H9 (cell line): Measurements from ENCODE around the gene DLX5. TPM values are rescaled to one million over a fixed set of nuclear protein-coding genes. Genes with fewer than 3 reads are reported as not detected.

Experiments used
- DNase-seq: peaks from one replicate; pipeline ENCODE4 v3.0.0-alpha.2; 2017
- H2AFZ ChIP-seq: one replicate; pipeline ENCODE4 v1.6.1; 2013; ENCODE audit warnings: mild to moderate bottlenecking, low read length, control low read depth, moderate library complexity
- H2AK5ac ChIP-seq: 2 replicates; pipeline ENCODE4 v1.6.1; 2013; ENCODE audit warnings: low read length, control low read depth, mixed read lengths; ENCODE audit not compliant: insufficient read length
- H2BK120ac ChIP-seq: one replicate; pipeline ENCODE4 v1.6.1; 2013; ENCODE audit warnings: low read depth, mild to moderate bottlenecking, low read length, control low read depth, inconsistent platforms; ENCODE audit not compliant: poor library complexity, severe bottlenecking
- H2BK12ac ChIP-seq: 2 replicates; pipeline ENCODE4 v1.6.1; 2013; ENCODE audit warnings: low read length, control low read depth, mixed read lengths, low read depth; ENCODE audit not compliant: insufficient read length
- H2BK15ac ChIP-seq: 2 replicates; pipeline ENCODE4 v1.6.1; 2013; ENCODE audit warnings: low read depth, low read length, control low read depth
- H2BK20ac ChIP-seq: one replicate; pipeline ENCODE4 v1.6.1; 2013; ENCODE audit warnings: low read depth, mild to moderate bottlenecking, low read length, control low read depth, inconsistent platforms; ENCODE audit not compliant: poor library complexity, severe bottlenecking
- H2BK5ac ChIP-seq: 2 replicates; pipeline ENCODE4 v1.6.1; 2013; ENCODE audit warnings: low read length, control low read depth, mixed read lengths; ENCODE audit not compliant: insufficient read length
- H3K14ac ChIP-seq: 2 replicates; pipeline ENCODE4 v1.6.1; 2013; ENCODE audit warnings: low read length, control low read depth; ENCODE audit not compliant: insufficient read depth
- H3K18ac ChIP-seq: 2 replicates; pipeline ENCODE4 v1.6.1; 2013; ENCODE audit warnings: low read depth, mild to moderate bottlenecking, mixed read lengths, low read length, control low read depth; ENCODE audit not compliant: insufficient read length
- H3K23ac ChIP-seq: 2 replicates; pipeline ENCODE4 v1.6.1; 2013; ENCODE audit warnings: low read length, control low read depth, mixed read lengths, low read depth; ENCODE audit not compliant: insufficient read length
- H3K23me2 ChIP-seq: 2 replicates; pipeline ENCODE4 v1.6.1; 2013; ENCODE audit warnings: low read depth, mild to moderate bottlenecking, mixed read lengths, low read length, control low read depth; ENCODE audit not compliant: insufficient read length, poor library complexity, severe bottlenecking
- H3K27ac ChIP-seq: 2 replicates; pipeline ENCODE4 v1.5.1; 2013; ENCODE audit warnings: low read length, control low read depth, mixed read lengths, low read depth; ENCODE audit not compliant: insufficient read length
- H3K27me3 ChIP-seq: 2 replicates; pipeline ENCODE4 v1.6.1; 2013; ENCODE audit warnings: low read length, control low read depth, inconsistent platforms; ENCODE audit not compliant: insufficient read depth
- H3K4ac ChIP-seq: 2 replicates; pipeline ENCODE4 v1.6.1; 2013; ENCODE audit warnings: low read depth, mild to moderate bottlenecking, control low read depth, inconsistent platforms, low read length, moderate library complexity
- H3K4me1 ChIP-seq: 2 replicates; pipeline ENCODE4 v1.6.1; 2013; ENCODE audit warnings: low read length, control low read depth, inconsistent platforms; ENCODE audit not compliant: insufficient read depth
- H3K4me2 ChIP-seq: 2 replicates; pipeline ENCODE4 v1.6.1; 2013; ENCODE audit warnings: low read length, control low read depth, mixed read lengths; ENCODE audit not compliant: insufficient read length, insufficient read depth
- H3K56ac ChIP-seq: 2 replicates; pipeline ENCODE4 v1.6.1; 2013; ENCODE audit warnings: low read depth, mild to moderate bottlenecking, mixed read lengths, low read length, control low read depth; ENCODE audit not compliant: insufficient read length
- H3K79me1 ChIP-seq: 2 replicates; pipeline ENCODE4 v1.6.1; 2013; ENCODE audit warnings: low read depth, mild to moderate bottlenecking, moderate library complexity, low read length, control low read depth, inconsistent platforms; ENCODE audit not compliant: insufficient read depth, poor library complexity, severe bottlenecking
- H3K79me2 ChIP-seq: 2 replicates; pipeline ENCODE4 v1.6.1; 2013; ENCODE audit warnings: low read length, control low read depth, inconsistent platforms; ENCODE audit not compliant: insufficient read depth
- H3K9ac ChIP-seq: 2 replicates; pipeline ENCODE4 v1.6.1; 2013; ENCODE audit warnings: low read length, control low read depth, mixed read lengths; ENCODE audit not compliant: insufficient read length; ENCODE audit errors: extremely low read depth
- H3K9me3 ChIP-seq: one replicate; pipeline ENCODE4 v1.6.1; 2013; ENCODE audit warnings: low read depth, low read length, inconsistent platforms; ENCODE audit not compliant: control insufficient read depth
- H3T11ph ChIP-seq: one replicate; pipeline ENCODE4 v1.6.1; 2013; ENCODE audit warnings: mild to moderate bottlenecking, low read length, control low read depth, inconsistent platforms
- H4K20me1 ChIP-seq: one replicate; pipeline ENCODE4 v1.6.1; 2013; ENCODE audit not compliant: control insufficient read depth, insufficient read length, insufficient read depth
- H4K5ac ChIP-seq: 2 replicates; pipeline ENCODE4 v1.6.1; 2013; ENCODE audit warnings: low read depth, mild to moderate bottlenecking, mixed read lengths, low read length, control low read depth; ENCODE audit not compliant: insufficient read length
- H4K8ac ChIP-seq: replicated peaks from 2 replicates; pipeline ENCODE4 v1.6.1; 2013; ENCODE audit warnings: low read length, control low read depth, mixed read lengths, low read depth; ENCODE audit not compliant: insufficient read length
- H4K91ac ChIP-seq: 2 replicates; pipeline ENCODE4 v1.6.1; 2013; ENCODE audit warnings: low read depth, mild to moderate bottlenecking, moderate library complexity, mixed read lengths, low read length, control low read depth; ENCODE audit not compliant: insufficient read length
- H3K27ac Mint-ChIP-seq, 3 experiments: 2 replicates in 2 of 3; 3 replicates in 1 of 3; pipeline ENCODE4 v1.8.0; 2020 to 2021; ENCODE audit warnings: mixed read lengths in 3 of 3, mild to moderate bottlenecking in 1 of 3, moderate library complexity in 1 of 3
- H3K27me3 Mint-ChIP-seq: 2 replicates; pipeline ENCODE4 v1.8.0; 2021; ENCODE audit warnings: low read depth, mild to moderate bottlenecking, moderate library complexity, mixed read lengths
- H3K36me3 Mint-ChIP-seq, 3 experiments: 2 replicates in 2 of 3; 3 replicates in 1 of 3; pipeline ENCODE4 v1.8.0; 2020 to 2021; ENCODE audit warnings: low read depth in 3 of 3, mixed read lengths in 3 of 3; ENCODE audit not compliant: insufficient read depth in 1 of 3
- H3K4me1 Mint-ChIP-seq, 2 experiments: 2 replicates each; pipeline ENCODE4 v1.8.0; 2020; ENCODE audit warnings: mixed read lengths in 2 of 2
- H3K4me3 Mint-ChIP-seq, 2 experiments: 2 replicates in 1 of 2; 3 replicates in 1 of 2; pipeline ENCODE4 v1.8.0; 2020 to 2021; ENCODE audit warnings: mild to moderate bottlenecking in 2 of 2, mixed read lengths in 2 of 2, moderate library complexity in 1 of 2
- H3K9me3 Mint-ChIP-seq, 2 experiments: 2 replicates in 1 of 2; 3 replicates in 1 of 2; pipeline ENCODE4 v1.8.0; 2020; ENCODE audit warnings: mild to moderate bottlenecking in 2 of 2, mixed read lengths in 2 of 2, moderate library complexity in 1 of 2
- WGBS: extraction: QIAGEN DNeasy Blood & Tissue Kit; methylation state at CpG from one replicate; pipeline ENCODE4 v1.1.7; 2013; ENCODE audit warnings: missing lambda C conversion rate, low lambda C conversion rate, mixed read lengths; ENCODE audit not compliant: insufficient read length; ENCODE audit errors: extremely low coverage; 5-methylcytosine and 5-hydroxymethylcytosine counted together
- total RNA-seq: library from RNA; stranded (reverse); gene quantifications from 2 replicates; pipeline ENCODE4 v1.2.1, GENCODE V29; 2021
- TF ChIP-seq, protein P1 (sequence below): fragments of 200-600 bp; sonication (generic); conservative IDR thresholded peaks from 3 replicates; pipeline ENCODE4 v1.8.0; 2021; ENCODE audit warnings: antibody characterized with exemption, mild to moderate bottlenecking

The DLX5 gene
- total RNA-seq, 1 experiment from 2014 or later = 0.22 TPM

DNA sequence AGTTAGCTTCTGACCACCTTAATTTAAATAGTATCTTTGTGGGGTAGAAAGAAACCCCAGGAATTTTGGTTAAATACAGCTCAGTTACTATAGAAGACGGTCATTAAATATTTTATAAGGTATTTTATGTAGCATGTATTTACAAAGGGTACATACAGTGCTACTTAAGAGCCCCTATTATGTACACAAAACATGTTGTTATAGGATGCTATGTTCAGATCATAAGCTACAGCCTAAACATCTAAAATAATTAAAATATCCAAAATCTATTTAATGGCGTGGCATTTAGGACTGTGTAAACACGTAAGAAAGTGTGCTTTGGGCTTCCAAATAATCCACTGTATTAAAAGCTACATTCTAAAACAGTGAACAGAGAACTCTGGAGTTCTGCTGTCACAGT lies 39.4 kb upstream of the DLX5 start:
- Histone ChIP-seq H3K14ac (no peak overlapping the region), H3K9me3 (no peaks in the 10 kb centered on the region), H3K4me2 (no peak overlapping the region), H2BK15ac (no peak overlapping the region), H3K56ac (no peak overlapping the region), H2BK20ac (no peak overlapping the region), H3K79me1 (no peaks in the 10 kb centered on the region), H2BK12ac (no peak overlapping the region), H3T11ph (no peak overlapping the region), H2BK120ac (no peak overlapping the region), H2AFZ (no peak overlapping the region), H3K4me1 (no peaks in the 10 kb centered on the region), H3K23ac (no peak overlapping the region), H3K23me2 (no peaks in the 10 kb centered on the region), H4K20me1 (no peaks in the 10 kb centered on the region), H3K18ac (no peak overlapping the region), H3K79me2 (no peaks in the 10 kb centered on the region), H3K4ac (no peak overlapping the region), H2BK5ac (no peak overlapping the region), H4K8ac (no peak overlapping the region), H3K27ac (no peak overlapping the region), H3K27me3 (no peaks in the 10 kb centered on the region), H4K5ac (no peak overlapping the region), H3K9ac (no peak overlapping the region), H4K91ac (no peak overlapping the region), H2AK5ac (no peak overlapping the region)
- Mint-ChIP-seq H3K4me1 (no peaks in the 10 kb centered on the region), H3K36me3 (peaks cover 0 to 2% (median 1%) of the 10 kb centered on the region in 3 experiments; a peak in 2 of 7 replicates), H3K27ac (no peak overlapping the region; a peak in 1 of 7 replicates), H3K27me3 (peaks cover 13% of the 10 kb centered on the region), H3K4me3 (no peak overlapping the region), H3K9me3 (peaks cover 2 to 5% of the 10 kb centered on the region in 2 experiments)
- WGBS = no CpG with 5 or more reads among the region's 3 CpGs
- TF ChIP-seq, protein P1, sequence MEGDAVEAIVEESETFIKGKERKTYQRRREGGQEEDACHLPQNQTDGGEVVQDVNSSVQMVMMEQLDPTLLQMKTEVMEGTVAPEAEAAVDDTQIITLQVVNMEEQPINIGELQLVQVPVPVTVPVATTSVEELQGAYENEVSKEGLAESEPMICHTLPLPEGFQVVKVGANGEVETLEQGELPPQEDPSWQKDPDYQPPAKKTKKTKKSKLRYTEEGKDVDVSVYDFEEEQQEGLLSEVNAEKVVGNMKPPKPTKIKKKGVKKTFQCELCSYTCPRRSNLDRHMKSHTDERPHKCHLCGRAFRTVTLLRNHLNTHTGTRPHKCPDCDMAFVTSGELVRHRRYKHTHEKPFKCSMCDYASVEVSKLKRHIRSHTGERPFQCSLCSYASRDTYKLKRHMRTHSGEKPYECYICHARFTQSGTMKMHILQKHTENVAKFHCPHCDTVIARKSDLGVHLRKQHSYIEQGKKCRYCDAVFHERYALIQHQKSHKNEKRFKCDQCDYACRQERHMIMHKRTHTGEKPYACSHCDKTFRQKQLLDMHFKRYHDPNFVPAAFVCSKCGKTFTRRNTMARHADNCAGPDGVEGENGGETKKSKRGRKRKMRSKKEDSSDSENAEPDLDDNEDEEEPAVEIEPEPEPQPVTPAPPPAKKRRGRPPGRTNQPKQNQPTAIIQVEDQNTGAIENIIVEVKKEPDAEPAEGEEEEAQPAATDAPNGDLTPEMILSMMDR = no peak
- no peak for DNase-seq
